ENCODE measurements around the gene AP2A2. TPM values are rescaled to one million over a fixed set of nuclear protein-coding genes. Genes with fewer than 3 reads are reported as not detected.
A peak's percentile ranks its signal among the peaks of the same experiment; 100 is the strongest.

AP2A2 gene
- total RNA-seq, 1 experiment from 2014 or later: 55.5 TPM

DNA sequence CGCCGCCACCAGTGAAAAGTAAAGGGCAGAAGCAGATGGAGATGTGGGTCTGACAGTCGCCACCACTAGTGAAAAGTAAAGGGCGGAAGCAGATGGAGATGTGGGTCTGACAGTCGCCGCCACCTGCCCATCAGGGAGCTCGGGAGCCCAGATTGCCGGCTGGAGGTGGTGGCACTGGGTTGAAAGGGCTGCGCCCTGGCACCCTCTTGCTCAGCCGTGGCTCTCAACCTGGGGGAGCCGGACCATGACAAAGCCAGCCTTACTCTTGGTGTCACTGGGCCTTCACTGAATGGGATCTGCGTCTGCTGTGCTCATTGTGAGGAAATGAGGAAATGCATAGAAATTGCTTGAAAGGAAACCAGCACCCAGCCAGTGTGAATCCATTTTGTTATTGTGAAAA lies 36.3 kb downstream of the AP2A2 start:
- no peak overlapping the region for H3K4me3 ChIP-seq (replicated peaks in 1 of 2; ENCODE audit: low read depth in 1 of 2, low read length in 2 of 2)
- no peak for DNase-seq (ENCODE audit: low read depth, low spot score)
- RAD21 ChIA-PET (ENCODE audit: low non-redundant PET in 1 of 2, low total read pairs in 2 of 2, uncharacterized antibody in 2 of 2, unreplicated experiment in 2 of 2): no interaction called here
- ATAC-seq: no peak
- H3K9me2 ChIP-seq (ENCODE audit: insufficient read depth): no peaks in the 10 kb centered on the region
- no peaks in the 10 kb centered on the region for H4K20me1 ChIP-seq (ENCODE audit: insufficient read depth)
- peaks cover 0 to 4% of the 10 kb centered on the region in 2 experiments; a peak in 2 of 4 replicates for H3K4me1 ChIP-seq (ENCODE audit: control insufficient read depth in 1 of 2, insufficient read depth in 2 of 2, low read length in 2 of 2)
- POLR2A ChIA-PET: no interaction called here
- intact Hi-C loops (cut with micrococcal nuclease): no loop called here
- H3K79me2 ChIP-seq (ENCODE audit: insufficient read depth, low read length): peaks cover 45% of the 10 kb centered on the region
- H3K9ac ChIP-seq (ENCODE audit: low read length): no peak overlapping the region
- no peak overlapping the region for H3K4me2 ChIP-seq (ENCODE audit: low read length)
- CTCF ChIA-PET: no interaction called here
- no peak overlapping the region for H3K27ac ChIP-seq (ENCODE audit: low read depth, low read length)
- no peaks in the 10 kb centered on the region for H3K27me3 ChIP-seq (ENCODE audit: insufficient read depth, low read length)
- H3K9me3 ChIP-seq (ENCODE audit: control insufficient read depth in 1 of 2, insufficient read depth in 1 of 2, low read depth in 1 of 2, low read length in 2 of 2): peaks cover 5 to 6% of the 10 kb centered on the region in 2 experiments; a peak in 1 of 4 replicates
- H3K36me3 ChIP-seq (ENCODE audit: control insufficient read depth in 1 of 2, insufficient read depth in 2 of 2, low read length in 2 of 2): peaks cover 6 to 21% of the 10 kb centered on the region in 2 experiments; a peak in 3 of 4 replicates
- TF ChIP-seq POLR2AphosphoS5 (IDR thresholded peaks at IDR 0.05; ENCODE audit: low read depth, low read length) (no peak), TCF7L2 (IDR thresholded peaks at IDR 0.05; ENCODE audit: borderline replicate concordance, extremely low read depth, insufficient read depth, insufficient read length) (no peak), SRF (IDR thresholded peaks at IDR 0.05; ENCODE audit: low read depth) (no peak), SP1 (IDR thresholded peaks at IDR 0.05; ENCODE audit: low read depth) (no peak), ZFX (IDR thresholded peaks at IDR 0.05) (no peak), CEBPB (IDR thresholded peaks at IDR 0.05; ENCODE audit: low read depth) (no peak), POLR2A (IDR thresholded peaks at IDR 0.05; ENCODE audit: borderline replicate concordance, extremely low read depth, insufficient read depth, insufficient read length) (no peak), SIN3A (IDR thresholded peaks at IDR 0.05; ENCODE audit: low read depth) (no peak), ELF1 (IDR thresholded peaks at IDR 0.05; ENCODE audit: borderline replicate concordance, low read depth) (no peak), JUND (IDR thresholded peaks at IDR 0.05) (no peak), EZH2phosphoT487 (IDR thresholded peaks at IDR 0.05; ENCODE audit: borderline replicate concordance) (no peak), CBX3 (IDR thresholded peaks at IDR 0.05; ENCODE audit: low read depth) (no peak), FOSL1 (IDR thresholded peaks at IDR 0.05; ENCODE audit: low read depth) (no peak), EGR1 (IDR thresholded peaks at IDR 0.05; ENCODE audit: low read depth) (no peak)
- TF ChIP-seq, protein P1, sequence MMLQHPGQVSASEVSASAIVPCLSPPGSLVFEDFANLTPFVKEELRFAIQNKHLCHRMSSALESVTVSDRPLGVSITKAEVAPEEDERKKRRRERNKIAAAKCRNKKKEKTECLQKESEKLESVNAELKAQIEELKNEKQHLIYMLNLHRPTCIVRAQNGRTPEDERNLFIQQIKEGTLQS (IDR thresholded peaks at IDR 0.05): no peak
- TF ChIP-seq, protein P2, sequence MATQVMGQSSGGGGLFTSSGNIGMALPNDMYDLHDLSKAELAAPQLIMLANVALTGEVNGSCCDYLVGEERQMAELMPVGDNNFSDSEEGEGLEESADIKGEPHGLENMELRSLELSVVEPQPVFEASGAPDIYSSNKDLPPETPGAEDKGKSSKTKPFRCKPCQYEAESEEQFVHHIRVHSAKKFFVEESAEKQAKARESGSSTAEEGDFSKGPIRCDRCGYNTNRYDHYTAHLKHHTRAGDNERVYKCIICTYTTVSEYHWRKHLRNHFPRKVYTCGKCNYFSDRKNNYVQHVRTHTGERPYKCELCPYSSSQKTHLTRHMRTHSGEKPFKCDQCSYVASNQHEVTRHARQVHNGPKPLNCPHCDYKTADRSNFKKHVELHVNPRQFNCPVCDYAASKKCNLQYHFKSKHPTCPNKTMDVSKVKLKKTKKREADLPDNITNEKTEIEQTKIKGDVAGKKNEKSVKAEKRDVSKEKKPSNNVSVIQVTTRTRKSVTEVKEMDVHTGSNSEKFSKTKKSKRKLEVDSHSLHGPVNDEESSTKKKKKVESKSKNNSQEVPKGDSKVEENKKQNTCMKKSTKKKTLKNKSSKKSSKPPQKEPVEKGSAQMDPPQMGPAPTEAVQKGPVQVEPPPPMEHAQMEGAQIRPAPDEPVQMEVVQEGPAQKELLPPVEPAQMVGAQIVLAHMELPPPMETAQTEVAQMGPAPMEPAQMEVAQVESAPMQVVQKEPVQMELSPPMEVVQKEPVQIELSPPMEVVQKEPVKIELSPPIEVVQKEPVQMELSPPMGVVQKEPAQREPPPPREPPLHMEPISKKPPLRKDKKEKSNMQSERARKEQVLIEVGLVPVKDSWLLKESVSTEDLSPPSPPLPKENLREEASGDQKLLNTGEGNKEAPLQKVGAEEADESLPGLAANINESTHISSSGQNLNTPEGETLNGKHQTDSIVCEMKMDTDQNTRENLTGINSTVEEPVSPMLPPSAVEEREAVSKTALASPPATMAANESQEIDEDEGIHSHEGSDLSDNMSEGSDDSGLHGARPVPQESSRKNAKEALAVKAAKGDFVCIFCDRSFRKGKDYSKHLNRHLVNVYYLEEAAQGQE (IDR thresholded peaks at IDR 0.05; ENCODE audit: low read depth): no peak
- no peak overlapping the region for H2AFZ ChIP-seq (ENCODE audit: low read depth, low read length, poor library complexity, severe bottlenecking)
- TSS peak; percentile 39 for BruUV-seq (replicated peaks)
